Neuronal stem cell (in vitro differentiated cells): Measurements from ENCODE around the gene CSF2.

ENCODE experiments used
- DNase-seq: peaks from one replicate; pipeline ENCODE4 v3.0.0-alpha.2; 2013; ENCODE audit warnings: low spot score
- H2AFZ ChIP-seq: one replicate; pipeline ENCODE4 v1.6.1; 2013; ENCODE audit warnings: mild to moderate bottlenecking, low read length, inconsistent platforms
- H2AK5ac ChIP-seq: 2 replicates; pipeline ENCODE4 v1.6.1; 2013; ENCODE audit warnings: low read depth, mild to moderate bottlenecking, inconsistent platforms, low read length, moderate library complexity, mixed read lengths
- H2BK120ac ChIP-seq: 2 replicates; pipeline ENCODE4 v1.6.1; 2013; ENCODE audit warnings: low read depth, mild to moderate bottlenecking, inconsistent platforms, low read length, moderate library complexity, mixed read lengths
- H2BK12ac ChIP-seq: one replicate; pipeline ENCODE4 v1.6.1; 2013; ENCODE audit warnings: low read length, inconsistent platforms
- H2BK15ac ChIP-seq: 2 replicates; pipeline ENCODE4 v1.6.1; 2013; ENCODE audit warnings: mild to moderate bottlenecking, low read length, inconsistent platforms, mixed read lengths
- H2BK5ac ChIP-seq: one replicate; pipeline ENCODE4 v1.6.1; 2013; ENCODE audit warnings: inconsistent platforms, mild to moderate bottlenecking, low read length, moderate library complexity
- H3K14ac ChIP-seq: one replicate; pipeline ENCODE4 v1.6.1; 2013; ENCODE audit warnings: low read length, inconsistent platforms
- H3K18ac ChIP-seq: 2 replicates; pipeline ENCODE4 v1.6.1; 2013; ENCODE audit warnings: low read length, inconsistent platforms
- H3K23ac ChIP-seq: 2 replicates; pipeline ENCODE4 v1.6.1; 2013; ENCODE audit warnings: low read depth, mild to moderate bottlenecking, mixed read lengths, low read length, inconsistent platforms; ENCODE audit not compliant: poor library complexity
- H3K27ac ChIP-seq: replicated peaks from 3 replicates; pipeline ENCODE4 v1.5.1; 2013; ENCODE audit warnings: low read length, inconsistent platforms
- H3K27me3 ChIP-seq, 3 experiments: 2 replicates each; pipeline ENCODE4 v1.6.1; 2013; ENCODE audit warnings: low read length in 3 of 3, mild to moderate bottlenecking in 2 of 3, inconsistent platforms in 1 of 3, low read depth in 1 of 3, mixed read lengths in 1 of 3, moderate library complexity in 1 of 3; ENCODE audit not compliant: control insufficient read depth in 3 of 3, insufficient read depth in 3 of 3
- H3K36me3 ChIP-seq, 2 donors: replicated peaks in 1 of 2; 2 replicates each; pipeline ENCODE4 v1.6.1; 2013; ENCODE audit warnings: low read length in 2 of 2; ENCODE audit not compliant: control insufficient read depth in 2 of 2, insufficient read depth in 2 of 2
- H3K4ac ChIP-seq: 2 replicates; pipeline ENCODE4 v1.6.1; 2013; ENCODE audit warnings: inconsistent platforms, mild to moderate bottlenecking, low read length, moderate library complexity
- H3K4me1 ChIP-seq, 2 donors: 1 replicate in 1 of 2; 2 replicates in 1 of 2; pipeline ENCODE4 v1.6.1; 2013; ENCODE audit warnings: low read length in 2 of 2, low read depth in 1 of 2; ENCODE audit not compliant: control insufficient read depth in 2 of 2, insufficient read depth in 1 of 2
- H3K4me2 ChIP-seq: one replicate; pipeline ENCODE4 v1.6.1; 2013; ENCODE audit warnings: mild to moderate bottlenecking, low read length, inconsistent platforms; ENCODE audit not compliant: insufficient read depth, poor library complexity, severe bottlenecking
- H3K4me3 ChIP-seq, 2 donors: 2 replicates each; pipeline ENCODE4 v1.5.1; 2013; ENCODE audit warnings: low read length in 2 of 2, mild to moderate bottlenecking in 2 of 2, inconsistent platforms in 1 of 2, moderate library complexity in 1 of 2
- H3K79me1 ChIP-seq: one replicate; pipeline ENCODE4 v1.6.1; 2013; ENCODE audit warnings: low read depth, mild to moderate bottlenecking, inconsistent platforms, low read length, moderate library complexity
- H3K9ac ChIP-seq: one replicate; pipeline ENCODE4 v1.6.1; 2013; ENCODE audit warnings: mild to moderate bottlenecking, low read depth, low read length, inconsistent platforms; ENCODE audit not compliant: poor library complexity
- H3K9me3 ChIP-seq, 2 donors: replicated peaks in 1 of 2; 2 replicates each; pipeline versions ENCODE3 to v1.6.1; 2013; ENCODE audit warnings: low read length in 2 of 2, mild to moderate bottlenecking in 2 of 2, inconsistent platforms in 1 of 2, low read depth in 1 of 2, mixed read lengths in 1 of 2, moderate library complexity in 1 of 2; ENCODE audit not compliant: control insufficient read depth in 2 of 2, insufficient read depth in 1 of 2
- H4K8ac ChIP-seq: one replicate; pipeline ENCODE4 v1.6.1; 2013; ENCODE audit warnings: low read depth, mild to moderate bottlenecking, inconsistent platforms, low read length, moderate library complexity
- H4K91ac ChIP-seq: one replicate; pipeline ENCODE4 v1.6.1; 2013; ENCODE audit warnings: low read length, low read depth, mild to moderate bottlenecking, inconsistent platforms; ENCODE audit not compliant: poor library complexity
- WGBS, 2 donors: extraction: QIAGEN DNeasy Blood & Tissue Kit; methylation state at CpG; one replicate each; pipeline ENCODE4 v1.1.7; 2013; ENCODE audit warnings: missing lambda C conversion rate in 2 of 2, mixed read lengths in 1 of 2; ENCODE audit not compliant: insufficient read length in 2 of 2, insufficient replicate concordance in 1 of 2; ENCODE audit errors: extremely low coverage in 2 of 2; 5-methylcytosine and 5-hydroxymethylcytosine counted together

Gene CSF2

GRCh38 chr5:132109494-132110053 lies 36.0 kb downstream of the CSF2 start:
- H3K23ac ChIP-seq, result no peak overlapping the region
- no peak for DNase-seq
- H3K4ac ChIP-seq, result no peak overlapping the region
- no peak overlapping the region for H2AK5ac ChIP-seq
- no peak overlapping the region for H3K14ac ChIP-seq
- no peak overlapping the region for H3K4me2 ChIP-seq
- no peaks in the 10 kb centered on the region for H3K27me3 ChIP-seq
- no peak overlapping the region for H3K27ac ChIP-seq
- no peak overlapping the region for H2BK12ac ChIP-seq
- H2AFZ ChIP-seq, result no peak overlapping the region
- H3K18ac ChIP-seq, result no peak overlapping the region
- H4K8ac ChIP-seq, result no peak overlapping the region
- no peak overlapping the region for H3K4me3 ChIP-seq
- no peak overlapping the region for H2BK5ac ChIP-seq
- no CpG with 5 or more reads among the region's 3 CpGs for WGBS, 2 donors
- H2BK15ac ChIP-seq, result no peak overlapping the region
- no peak overlapping the region for H2BK120ac ChIP-seq
- no peaks in the 10 kb centered on the region for H3K79me1 ChIP-seq
- H3K9me3 ChIP-seq, result no peaks in the 10 kb centered on the region
- H3K36me3 ChIP-seq, result no peaks in the 10 kb centered on the region
- no peaks in the 10 kb centered on the region for H3K4me1 ChIP-seq
- no peak overlapping the region for H4K91ac ChIP-seq
- no peak overlapping the region for H3K9ac ChIP-seq

GRCh38 chr5:132110195-132110594 lies 36.6 kb downstream of the CSF2 start:
- Histone ChIP-seq H3K18ac (no peak overlapping the region), H2BK5ac (no peak overlapping the region), H3K4me2 (no peak overlapping the region), H2AFZ (no peak overlapping the region), H3K14ac (no peak overlapping the region), H3K4me3 (no peak overlapping the region), H3K4ac (no peak overlapping the region), H3K9me3 (no peaks in the 10 kb centered on the region), H2BK12ac (no peak overlapping the region), H3K23ac (no peak overlapping the region), H3K27me3 (no peaks in the 10 kb centered on the region), H3K79me1 (no peaks in the 10 kb centered on the region), H3K27ac (no peak overlapping the region), H2BK120ac (no peak overlapping the region), H3K36me3 (no peaks in the 10 kb centered on the region), H3K4me1 (no peaks in the 10 kb centered on the region), H4K91ac (no peak overlapping the region), H3K9ac (no peak overlapping the region), H2BK15ac (no peak overlapping the region), H2AK5ac (no peak overlapping the region), H4K8ac (no peak overlapping the region)
- DNase-seq, result no peak
- no CpG with 5 or more reads among the region's 3 CpGs for WGBS, 2 donors

- H3K14ac ChIP-seq, result no peak overlapping the region
- no peak overlapping the region for H3K27ac ChIP-seq
- no peak overlapping the region for H2BK5ac ChIP-seq
- no peak overlapping the region for H2AFZ ChIP-seq
- H3K9me3 ChIP-seq, result no peaks in the 10 kb centered on the region
- no peak overlapping the region for H3K4me3 ChIP-seq
- H2BK12ac ChIP-seq, result no peak overlapping the region
- no peaks in the 10 kb centered on the region for H3K79me1 ChIP-seq
- no peak overlapping the region for H2BK15ac ChIP-seq
- no peak overlapping the region for H4K91ac ChIP-seq
- H3K18ac ChIP-seq, result no peak overlapping the region
- H2AK5ac ChIP-seq, result no peak overlapping the region
- no peak overlapping the region for H3K4ac ChIP-seq
- DNase-seq, result no peak
- H3K4me1 ChIP-seq, result no peaks in the 10 kb centered on the region
- H3K4me2 ChIP-seq, result no peak overlapping the region
- H3K23ac ChIP-seq, result no peak overlapping the region
- no peak overlapping the region for H2BK120ac ChIP-seq
- H3K27me3 ChIP-seq, result no peaks in the 10 kb centered on the region
- H3K9ac ChIP-seq, result no peak overlapping the region
- H4K8ac ChIP-seq, result no peak overlapping the region
- no peaks in the 10 kb centered on the region for H3K36me3 ChIP-seq
Observed at GRCh38 chr5:132110930-132111329, 37.3 kb downstream of the CSF2 start.

GRCh38 chr5:132112111-132112510 lies 38.5 kb downstream of the CSF2 start:
- Histone ChIP-seq H3K4ac (no peak overlapping the region), H2BK12ac (no peak overlapping the region), H3K36me3 (no peaks in the 10 kb centered on the region), H3K27me3 (no peaks in the 10 kb centered on the region), H3K4me3 (no peak overlapping the region), H3K27ac (no peak overlapping the region), H3K4me1 (no peaks in the 10 kb centered on the region), H3K4me2 (no peak overlapping the region), H2BK5ac (no peak overlapping the region), H3K14ac (no peak overlapping the region), H3K79me1 (no peaks in the 10 kb centered on the region), H3K18ac (no peak overlapping the region), H4K91ac (no peak overlapping the region), H2BK15ac (no peak overlapping the region), H2BK120ac (no peak overlapping the region), H4K8ac (no peak overlapping the region), H3K9ac (no peak overlapping the region), H2AK5ac (no peak overlapping the region), H3K9me3 (no peaks in the 10 kb centered on the region), H3K23ac (no peak overlapping the region), H2AFZ (no peak overlapping the region)
- no CpG with 5 or more reads among the region's 3 CpGs for WGBS, 2 donors
- DNase-seq, result no peak
